Mucosa of descending colon (tissue), 3 donors: ENCODE results near the gene ADCK1. TPM values are rescaled to one million over a fixed set of nuclear protein-coding genes. Genes with fewer than 3 reads are reported as not detected.
"Not testable (repeated sequence)": the region's sequence is repeated elsewhere in the genome, so short reads cannot be mapped to it uniquely, and the experiment has no call there.

Experiments used
- ATAC-seq: fragments of 200-7000 bp; cut with Tn5 transposase; one replicate; pipeline ENCODE4 v1.9.1; 2020; ENCODE audit warnings: mild to moderate bottlenecking, moderate library complexity
- DNase-seq, 3 donors: peaks; one replicate each; pipeline ENCODE4 v3.0.0-alpha.2; 2020
- H3K36me3 ChIP-seq: fragments of 200-600 bp; one replicate; pipeline ENCODE4 v1.8.0; 2021; ENCODE audit warnings: low read depth, mild to moderate bottlenecking
- H3K4me1 ChIP-seq: fragments of 200-600 bp; one replicate; pipeline ENCODE4 v1.8.0; 2021; ENCODE audit warnings: low read depth, mild to moderate bottlenecking
- H3K4me3 ChIP-seq: fragments of 200-600 bp; one replicate; pipeline ENCODE4 v1.8.0; 2021; ENCODE audit warnings: mild to moderate bottlenecking
- H3K9me3 ChIP-seq: fragments of 200-600 bp; one replicate; pipeline ENCODE4 v1.8.0; 2021; ENCODE audit warnings: mild to moderate bottlenecking
- CTCF ChIP-seq: fragments of 200-600 bp; IDR thresholded peaks from one replicate; pipeline ENCODE4 v1.8.0; 2022; ENCODE audit warnings: antibody characterized with exemption, mild to moderate bottlenecking
- intact Hi-C, 2 donors: fragments of 100-400 bp; cut with DNase I in 1 of 2; cut with micrococcal nuclease in 1 of 2; formaldehyde crosslinking; loops; one replicate each; pipeline versions ENCODE4 v1.11.0 to v1.11.1; 2022; cut with DNase I, micrococcal nuclease
- total RNA-seq, 3 donors: library from RNA; stranded (reverse); fragmentation: NEBNext Ultra II Directional in 2 of 3; extraction: Animal tissue kit (Norgen Biotek cat#: 25700) in 2 of 3; gene quantifications; one replicate each; pipeline versions ENCODE4 v1.2.1 to v1.2.4, GENCODE V29; 2021 to 2023
- donor health status: DM: no; HTN: no; CAD: no; lungs with moderate emphysema.
- donor health status: DM: no; HTN: no; CAD: no.
- donor health status: DM: no; HTN: yes; CAD: no.

The ADCK1 gene
- total RNA-seq, 3 donors from 2014 or later: 9.1 to 15.4 (median 13.6) TPM

GRCh38 chr14:77761205-77761931 is 38.5 kb upstream of the ADCK1 start:
- no peak for TF ChIP-seq CTCF
- intact Hi-C loops: no loop called here
- peaks cover 11% of the 10 kb centered on the region for H3K4me1 ChIP-seq
- no peaks in the 10 kb centered on the region for H3K36me3 ChIP-seq
- ATAC-seq: peak; percentile 19
- H3K9me3 ChIP-seq: no peaks in the 10 kb centered on the region
- peak in 1 of 3 donors; percentile 40 for DNase-seq
- H3K4me3 ChIP-seq: peak overlapping the region; percentile 87

- ATAC-seq: no peak
- intact Hi-C loops: no loop called here
- no peak overlapping the region for H3K4me3 ChIP-seq
These were observed 36.6 kb upstream of the ADCK1 start for GRCh38 chr14:77763316-77763715.

GRCh38 chr14:77763978-77764377 is 35.9 kb upstream of the ADCK1 start:
- ATAC-seq (no peak), DNase-seq (no peak)
- intact Hi-C loops: no loop called here
- Histone ChIP-seq H3K36me3 (no peaks in the 10 kb centered on the region), H3K9me3 (no peaks in the 10 kb centered on the region), H3K4me1 (peaks cover 11% of the 10 kb centered on the region), H3K4me3 (no peak overlapping the region)
- TF ChIP-seq CTCF: no peak

More at GRCh38 chr14:77763316-77763715, 36.6 kb upstream of the ADCK1 start:
- no peak for DNase-seq
- H3K9me3 ChIP-seq: no peaks in the 10 kb centered on the region
- no peak for TF ChIP-seq CTCF
- H3K4me1 ChIP-seq: peaks cover 11% of the 10 kb centered on the region
- no peaks in the 10 kb centered on the region for H3K36me3 ChIP-seq

GRCh38 chr14:77768442-77769069 is 31.4 kb upstream of the ADCK1 start:
- H3K9me3 ChIP-seq, ATAC-seq, H3K36me3 ChIP-seq, H3K4me3 ChIP-seq, intact Hi-C loops, H3K4me1 ChIP-seq, DNase-seq: not testable (repeated sequence)

- ATAC-seq, H3K36me3 ChIP-seq, H3K4me3 ChIP-seq, H3K4me1 ChIP-seq, H3K9me3 ChIP-seq, intact Hi-C loops, DNase-seq: not testable (repeated sequence)
These were observed 25.9 kb upstream of the ADCK1 start for GRCh38 chr14:77773966-77774365.

- Histone ChIP-seq H3K36me3 (no peaks in the 10 kb centered on the region), H3K4me3 (no peak overlapping the region), H3K9me3 (no peaks in the 10 kb centered on the region), H3K4me1 (no peaks in the 10 kb centered on the region)
- DNase-seq: no peak
- no peak for TF ChIP-seq CTCF
- no peak for ATAC-seq
- intact Hi-C loops: no loop called here
These were observed 17.7 kb upstream of the ADCK1 start for GRCh38 chr14:77782202-77782601.
